GM19467 (cell line): ENCODE data around the gene MARCHF2.

Source experiments
- ATAC-seq: cut with Tn5 transposase; IDR thresholded peaks from one replicate; pipeline ENCODE4 v1.9.1; 2021; ENCODE audit warnings: mild to moderate bottlenecking, moderate library complexity; ENCODE audit not compliant: unreplicated experiment

Gene MARCHF2

GRCh38 chr19:8386990-8387389, 26.1 kb upstream of the MARCHF2 start:
- ATAC-seq, result no peak

GRCh38 chr19:8387688-8388611, 25.2 kb upstream of the MARCHF2 start:
- ATAC-seq, result no peak

- ATAC-seq, result no peak
Observed at GRCh38 chr19:8388612-8388958, 24.5 kb upstream of the MARCHF2 start.

GRCh38 chr19:8389891-8390616, 23.1 kb upstream of the MARCHF2 start, which contains the start of gene RAB11B:
Gene RAB11B (plus strand): TSS chr19:8390360. CDS start chr19:8390417, 57 bp downstream.
- peak; percentile 90 for ATAC-seq

GRCh38 chr19:8390617-8390981, 22.5 kb upstream of the MARCHF2 start:
- peak; percentile 30 for ATAC-seq

- no peak for ATAC-seq
Observed at GRCh38 chr19:8391198-8392016, 21.7 kb upstream of the MARCHF2 start.

- ATAC-seq, result no peak
Observed at GRCh38 chr19:8392017-8392591, 21.0 kb upstream of the MARCHF2 start.

- no peak for ATAC-seq
Observed at GRCh38 chr19:8393192-8393870, 19.8 kb upstream of the MARCHF2 start.

- no peak for ATAC-seq
Observed at GRCh38 chr19:8393871-8394250, 19.2 kb upstream of the MARCHF2 start.

GRCh38 chr19:8395621-8396082, 17.5 kb upstream of the MARCHF2 start:
- no peak for ATAC-seq

GRCh38 chr19:8396185-8396562, 16.9 kb upstream of the MARCHF2 start:
- no peak for ATAC-seq

- ATAC-seq, result no peak
Observed at GRCh38 chr19:8396563-8397203, 16.4 kb upstream of the MARCHF2 start.

GRCh38 chr19:8397271-8397670, 15.8 kb upstream of the MARCHF2 start:
- no peak for ATAC-seq

GRCh38 chr19:8397746-8398310, 15.3 kb upstream of the MARCHF2 start:
- ATAC-seq, result no peak

- ATAC-seq, result no peak
Observed at GRCh38 chr19:8398311-8398771, 14.8 kb upstream of the MARCHF2 start.

- no peak for ATAC-seq
Observed at GRCh38 chr19:8399681-8400188, 13.4 kb upstream of the MARCHF2 start.

GRCh38 chr19:8401981-8402411, 11.1 kb upstream of the MARCHF2 start:
- no peak for ATAC-seq

- ATAC-seq, result no peak
Observed at GRCh38 chr19:8403098-8403819, 9.8 kb upstream of the MARCHF2 start.

GRCh38 chr19:8403820-8404109, 9.3 kb upstream of the MARCHF2 start:
- ATAC-seq, result no peak
